Measurements from ENCODE around the gene MTCH2. TPM values are rescaled to one million over a fixed set of nuclear protein-coding genes. Genes with fewer than 3 reads are reported as not detected.

The MTCH2 gene
- polyA plus RNA-seq, 1 donor from 2014 or later = 123 TPM

DNA sequence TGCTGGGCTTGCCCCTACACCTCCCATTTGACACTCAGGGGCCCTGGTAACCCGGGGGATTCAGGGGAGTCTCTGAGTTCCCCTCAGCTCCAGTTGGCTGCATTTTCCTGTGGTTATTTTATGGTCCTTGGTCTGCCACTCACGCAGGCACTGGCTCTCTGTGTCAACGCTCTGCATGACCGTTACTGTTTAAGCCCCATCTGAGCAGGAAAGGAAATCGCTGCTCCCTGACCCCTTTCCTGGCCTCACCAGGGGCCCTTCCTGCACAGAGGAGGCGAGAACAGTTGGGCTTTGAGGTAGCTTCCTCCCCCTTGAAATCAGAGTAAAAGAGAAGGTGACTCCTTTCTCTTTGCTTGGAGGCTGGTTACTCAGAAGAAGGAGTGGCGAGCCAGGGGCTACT lies 50.6 kb downstream of the MTCH2 start:
- no peaks in the 10 kb centered on the region for H4K20me1 ChIP-seq (ENCODE audit: insufficient read depth)
- no peak for TF ChIP-seq POLR2AphosphoS5 (IDR thresholded peaks at IDR 0.05)
- H3K4me3 ChIP-seq (ENCODE audit: low read length) = no peak overlapping the region
- H3K9ac ChIP-seq (ENCODE audit: low read length) = no peak overlapping the region
- H3K27me3 ChIP-seq (ENCODE audit: insufficient read depth, low read depth, low read length) = no peaks in the 10 kb centered on the region
- H3K36me3 ChIP-seq (ENCODE audit: insufficient read depth, low read length) = no peaks in the 10 kb centered on the region
- no peak overlapping the region for H3K27ac ChIP-seq (ENCODE audit: low read length)
- H3K9me3 ChIP-seq (ENCODE audit: low read length) = no peaks in the 10 kb centered on the region
- H3K9me2 ChIP-seq (ENCODE audit: insufficient read depth, low read length) = no peaks in the 10 kb centered on the region
- H3F3A ChIP-seq (ENCODE audit: insufficient read depth, low read length, poor library complexity, severe bottlenecking) = no peaks in the 10 kb centered on the region
- H3K79me2 ChIP-seq (replicated peaks; ENCODE audit: insufficient read depth, low read length) = no peaks in the 10 kb centered on the region
- no peak overlapping the region for H2AFZ ChIP-seq (ENCODE audit: low read depth, low read length)
- no peak overlapping the region for H3K4me2 ChIP-seq (ENCODE audit: low read length)

DNA sequence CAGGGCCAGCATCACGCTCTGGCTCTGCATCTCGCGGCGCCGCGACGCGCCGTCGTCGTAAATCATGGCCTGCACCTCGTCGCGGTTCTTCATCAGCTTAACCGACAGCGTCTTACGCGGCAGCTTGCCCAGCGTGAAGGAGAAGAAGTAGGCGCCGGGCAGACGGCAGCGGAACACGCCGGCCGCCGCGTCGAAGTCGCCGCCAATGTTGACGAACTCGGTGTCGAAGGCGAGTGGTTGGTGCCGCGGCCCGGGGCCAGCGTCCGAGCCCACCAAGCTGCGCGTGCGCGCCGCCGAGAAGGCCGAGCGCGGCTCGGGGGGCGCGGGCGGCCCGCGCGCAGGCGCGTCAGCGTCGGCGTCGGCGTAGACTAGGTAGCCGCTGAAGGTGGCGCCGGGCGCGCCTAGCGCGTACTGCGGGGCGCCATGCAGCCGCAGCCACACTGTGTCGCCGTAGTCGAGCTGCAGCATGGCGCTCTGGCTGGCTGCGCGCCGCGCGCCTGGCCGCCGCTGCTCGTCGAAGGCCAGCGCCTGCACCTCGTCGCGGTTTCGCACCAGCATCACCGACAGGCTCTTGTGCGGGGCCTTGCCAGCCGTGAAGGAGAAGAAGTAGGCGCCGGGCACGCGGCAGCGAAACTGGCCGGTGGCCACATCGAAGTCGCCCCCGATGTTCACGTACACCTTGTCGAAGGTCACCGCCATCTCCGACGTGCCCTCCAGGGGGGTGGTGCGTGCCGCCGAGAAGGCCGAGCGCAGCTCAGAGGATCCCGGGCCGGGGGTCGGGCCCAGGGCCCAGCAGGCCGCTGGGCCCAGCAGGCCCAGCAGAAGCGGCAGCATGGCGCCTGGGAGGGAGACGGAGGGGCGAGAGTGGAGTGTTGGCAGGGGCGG lies 52.1 kb downstream of the MTCH2 start:
- Histone ChIP-seq H3K4me3 (ENCODE audit: low read length) (no peak overlapping the region), H3K27me3 (ENCODE audit: insufficient read depth, low read depth, low read length) (no peaks in the 10 kb centered on the region), H3K27ac (ENCODE audit: low read length) (no peak overlapping the region), H3K9me2 (ENCODE audit: insufficient read depth, low read length) (no peaks in the 10 kb centered on the region), H3K9me3 (ENCODE audit: low read length) (no peaks in the 10 kb centered on the region), H3K36me3 (ENCODE audit: insufficient read depth, low read length) (no peaks in the 10 kb centered on the region), H4K20me1 (ENCODE audit: insufficient read depth) (no peaks in the 10 kb centered on the region), H3K79me2 (replicated peaks; ENCODE audit: insufficient read depth, low read length) (no peaks in the 10 kb centered on the region), H2AFZ (ENCODE audit: low read depth, low read length) (no peak overlapping the region), H3K4me2 (ENCODE audit: low read length) (no peak overlapping the region), H3F3A (ENCODE audit: insufficient read depth, low read length, poor library complexity, severe bottlenecking) (no peaks in the 10 kb centered on the region), H3K9ac (ENCODE audit: low read length) (no peak overlapping the region)
- no peak for TF ChIP-seq MXI1 (conservative IDR thresholded peaks at IDR 0.05; ENCODE audit: poor library complexity, severe bottlenecking)
- no peak for TF ChIP-seq SMC3 (conservative IDR thresholded peaks at IDR 0.05; ENCODE audit: poor library complexity)
- TF ChIP-seq, protein P1, sequence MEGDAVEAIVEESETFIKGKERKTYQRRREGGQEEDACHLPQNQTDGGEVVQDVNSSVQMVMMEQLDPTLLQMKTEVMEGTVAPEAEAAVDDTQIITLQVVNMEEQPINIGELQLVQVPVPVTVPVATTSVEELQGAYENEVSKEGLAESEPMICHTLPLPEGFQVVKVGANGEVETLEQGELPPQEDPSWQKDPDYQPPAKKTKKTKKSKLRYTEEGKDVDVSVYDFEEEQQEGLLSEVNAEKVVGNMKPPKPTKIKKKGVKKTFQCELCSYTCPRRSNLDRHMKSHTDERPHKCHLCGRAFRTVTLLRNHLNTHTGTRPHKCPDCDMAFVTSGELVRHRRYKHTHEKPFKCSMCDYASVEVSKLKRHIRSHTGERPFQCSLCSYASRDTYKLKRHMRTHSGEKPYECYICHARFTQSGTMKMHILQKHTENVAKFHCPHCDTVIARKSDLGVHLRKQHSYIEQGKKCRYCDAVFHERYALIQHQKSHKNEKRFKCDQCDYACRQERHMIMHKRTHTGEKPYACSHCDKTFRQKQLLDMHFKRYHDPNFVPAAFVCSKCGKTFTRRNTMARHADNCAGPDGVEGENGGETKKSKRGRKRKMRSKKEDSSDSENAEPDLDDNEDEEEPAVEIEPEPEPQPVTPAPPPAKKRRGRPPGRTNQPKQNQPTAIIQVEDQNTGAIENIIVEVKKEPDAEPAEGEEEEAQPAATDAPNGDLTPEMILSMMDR (IDR thresholded peaks at IDR 0.05; ENCODE audit: poor library complexity, severe bottlenecking) = no peak
- TF ChIP-seq, protein P2, sequence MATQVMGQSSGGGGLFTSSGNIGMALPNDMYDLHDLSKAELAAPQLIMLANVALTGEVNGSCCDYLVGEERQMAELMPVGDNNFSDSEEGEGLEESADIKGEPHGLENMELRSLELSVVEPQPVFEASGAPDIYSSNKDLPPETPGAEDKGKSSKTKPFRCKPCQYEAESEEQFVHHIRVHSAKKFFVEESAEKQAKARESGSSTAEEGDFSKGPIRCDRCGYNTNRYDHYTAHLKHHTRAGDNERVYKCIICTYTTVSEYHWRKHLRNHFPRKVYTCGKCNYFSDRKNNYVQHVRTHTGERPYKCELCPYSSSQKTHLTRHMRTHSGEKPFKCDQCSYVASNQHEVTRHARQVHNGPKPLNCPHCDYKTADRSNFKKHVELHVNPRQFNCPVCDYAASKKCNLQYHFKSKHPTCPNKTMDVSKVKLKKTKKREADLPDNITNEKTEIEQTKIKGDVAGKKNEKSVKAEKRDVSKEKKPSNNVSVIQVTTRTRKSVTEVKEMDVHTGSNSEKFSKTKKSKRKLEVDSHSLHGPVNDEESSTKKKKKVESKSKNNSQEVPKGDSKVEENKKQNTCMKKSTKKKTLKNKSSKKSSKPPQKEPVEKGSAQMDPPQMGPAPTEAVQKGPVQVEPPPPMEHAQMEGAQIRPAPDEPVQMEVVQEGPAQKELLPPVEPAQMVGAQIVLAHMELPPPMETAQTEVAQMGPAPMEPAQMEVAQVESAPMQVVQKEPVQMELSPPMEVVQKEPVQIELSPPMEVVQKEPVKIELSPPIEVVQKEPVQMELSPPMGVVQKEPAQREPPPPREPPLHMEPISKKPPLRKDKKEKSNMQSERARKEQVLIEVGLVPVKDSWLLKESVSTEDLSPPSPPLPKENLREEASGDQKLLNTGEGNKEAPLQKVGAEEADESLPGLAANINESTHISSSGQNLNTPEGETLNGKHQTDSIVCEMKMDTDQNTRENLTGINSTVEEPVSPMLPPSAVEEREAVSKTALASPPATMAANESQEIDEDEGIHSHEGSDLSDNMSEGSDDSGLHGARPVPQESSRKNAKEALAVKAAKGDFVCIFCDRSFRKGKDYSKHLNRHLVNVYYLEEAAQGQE (IDR thresholded peaks at IDR 0.05; ENCODE audit: borderline replicate concordance) = no peak
- TF ChIP-seq EZH2 (IDR thresholded peaks at IDR 0.05; ENCODE audit: borderline replicate concordance, insufficient read depth, low read length, poor library complexity, severe bottlenecking) = no peak
- TF ChIP-seq POLR2AphosphoS5 (IDR thresholded peaks at IDR 0.05) = no peak
- TF ChIP-seq EP300 (conservative IDR thresholded peaks at IDR 0.05; ENCODE audit: poor library complexity, severe bottlenecking) = no peak
- no peak for TF ChIP-seq RAD21 (conservative IDR thresholded peaks at IDR 0.05)
